Muscle layer of colon (tissue), 2 donors: Measurements from ENCODE around the gene DCTN5.
"Not testable (repeated sequence)": the region's sequence is repeated elsewhere in the genome, so short reads cannot be mapped to it uniquely, and the experiment has no call there.

Experiments used
- H3K27ac ChIP-seq: one replicate; pipeline ENCODE4 v1.7.0; 2013; ENCODE audit warnings: low read depth, mild to moderate bottlenecking, low read length, moderate library complexity
- H3K27me3 ChIP-seq, 2 donors: one replicate each; pipeline ENCODE4 v1.7.0; 2013; ENCODE audit warnings: low read length in 2 of 2, mild to moderate bottlenecking in 2 of 2; ENCODE audit not compliant: insufficient read depth in 2 of 2, control insufficient read depth in 1 of 2
- H3K36me3 ChIP-seq: one replicate; pipeline ENCODE4 v1.7.0; 2013; ENCODE audit warnings: mild to moderate bottlenecking, low read length; ENCODE audit not compliant: insufficient read depth
- H3K4me1 ChIP-seq: one replicate; pipeline ENCODE4 v1.7.0; 2013; ENCODE audit warnings: mild to moderate bottlenecking, low read length; ENCODE audit not compliant: insufficient read depth
- H3K4me3 ChIP-seq, 2 donors: one replicate each; pipeline ENCODE4 v1.7.0; 2013; ENCODE audit warnings: low read length in 2 of 2, low read depth in 1 of 2, mild to moderate bottlenecking in 1 of 2, moderate library complexity in 1 of 2
- H3K9ac ChIP-seq: one replicate; pipeline ENCODE4 v1.7.0; 2013; ENCODE audit warnings: low read length
- H3K9me3 ChIP-seq: one replicate; pipeline ENCODE4 v1.7.0; 2013; ENCODE audit warnings: mild to moderate bottlenecking, low read length
- donor health status: abdominal sarcoma.
- donor health status: Adenocarcinoma of cecum.

DCTN5 gene

GRCh38 chr16:23712976-23713375 lies 71.7 kb downstream of the DCTN5 start, which contains the start of gene ERN2:
Gene ERN2 (minus strand): TSS chr16:23713222. CDS start chr16:23713187, 35 bp downstream.
- Histone ChIP-seq H3K4me3 (no peak within 1 kb of the TSS), H3K27me3 (peaks cover 0 to 16% of the 10 kb centered on the region in 2 donors)

GRCh38 chr16:23716484-23716883 lies 75.2 kb downstream of the DCTN5 start:
- H3K4me1 ChIP-seq, result no peaks in the 10 kb centered on the region

More at GRCh38 chr16:23712976-23713375, 71.7 kb downstream of the DCTN5 start, which contains the start of gene ERN2:
- no peaks in the 10 kb centered on the region for H3K36me3 ChIP-seq
- no peaks in the 10 kb centered on the region for H3K9me3 ChIP-seq
- no peaks in the 10 kb centered on the region for H3K4me1 ChIP-seq
- no peak within 1 kb of the TSS for H3K9ac ChIP-seq
- no peak within 1 kb of the TSS for H3K27ac ChIP-seq

GRCh38 chr16:23722613-23723240 lies 81.5 kb downstream of the DCTN5 start:
- H3K27ac ChIP-seq, result not testable (repeated sequence)

More at GRCh38 chr16:23716484-23716883, 75.2 kb downstream of the DCTN5 start:
- no peak overlapping the region for H3K27ac ChIP-seq
- no peaks in the 10 kb centered on the region for H3K9me3 ChIP-seq
- no peaks in the 10 kb centered on the region for H3K36me3 ChIP-seq
- H3K9ac ChIP-seq, result no peak overlapping the region
- H3K4me3 ChIP-seq, result no peak overlapping the region
- peaks cover 0 to 16% of the 10 kb centered on the region in 2 donors for H3K27me3 ChIP-seq

GRCh38 chr16:23724096-23724784 lies 83.0 kb downstream of the DCTN5 start:
- H3K4me1 ChIP-seq, result no peaks in the 10 kb centered on the region
- no peak overlapping the region for H3K4me3 ChIP-seq
- no peaks in the 10 kb centered on the region for H3K27me3 ChIP-seq
- H3K9ac ChIP-seq, result no peak overlapping the region
- H3K9me3 ChIP-seq, result no peaks in the 10 kb centered on the region
- no peak overlapping the region for H3K27ac ChIP-seq
- no peaks in the 10 kb centered on the region for H3K36me3 ChIP-seq

More at GRCh38 chr16:23722613-23723240, 81.5 kb downstream of the DCTN5 start:
- not testable (repeated sequence) for H3K9ac ChIP-seq, H3K4me1 ChIP-seq, H3K27me3 ChIP-seq, H3K36me3 ChIP-seq, H3K9me3 ChIP-seq, H3K4me3 ChIP-seq

GRCh38 chr16:23724785-23725131 lies 83.5 kb downstream of the DCTN5 start:
- Histone ChIP-seq H3K27ac (no peak overlapping the region), H3K4me1 (no peaks in the 10 kb centered on the region), H3K4me3 (no peak overlapping the region), H3K9me3 (no peaks in the 10 kb centered on the region), H3K27me3 (no peaks in the 10 kb centered on the region), H3K36me3 (no peaks in the 10 kb centered on the region), H3K9ac (no peak overlapping the region)

GRCh38 chr16:23726710-23727109 lies 85.4 kb downstream of the DCTN5 start:
- H3K4me1 ChIP-seq, result no peaks in the 10 kb centered on the region
- H3K9ac ChIP-seq, result no peak overlapping the region
- H3K27me3 ChIP-seq, result no peaks in the 10 kb centered on the region

More at GRCh38 chr16:23726710-23727109, 85.4 kb downstream of the DCTN5 start:
- no peak overlapping the region for H3K27ac ChIP-seq
- H3K36me3 ChIP-seq, result no peaks in the 10 kb centered on the region
- no peak overlapping the region for H3K4me3 ChIP-seq
- H3K9me3 ChIP-seq, result no peaks in the 10 kb centered on the region
